Measurements from ENCODE around the gene GABRA4.

Gene GABRA4
- total RNA-seq: 0 to 0.08 (median 0) reads per million in 4 donors

GRCh38 chr4:46993075-46994006 is at the start of gene GABRA4:
Gene GABRA4 (minus strand): TSS chr4:46993581. CDS start chr4:46993424, 157 bp downstream.
- DNase-seq: no peak

- no peak for DNase-seq
Observed at GRCh38 chr4:47040828-47041227, 47.4 kb upstream of the GABRA4 start.

DNA sequence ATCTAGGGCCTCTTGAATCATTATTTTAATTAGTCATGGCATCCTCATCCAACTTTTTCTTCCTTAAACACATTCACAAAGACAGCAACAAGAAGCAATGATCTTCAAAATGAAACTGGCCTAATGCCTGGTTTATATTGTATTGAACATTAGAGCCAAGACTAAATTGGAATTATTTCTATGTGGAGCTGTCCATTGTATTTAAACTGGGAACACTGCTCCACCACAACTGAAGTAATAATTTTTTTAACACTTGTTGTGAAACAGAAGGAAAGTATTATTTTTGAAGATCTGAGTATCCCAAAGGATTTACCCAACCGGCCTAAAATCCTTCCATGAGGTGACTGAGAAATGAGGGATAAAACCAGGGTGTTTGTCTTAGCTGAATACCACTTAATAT is 44.9 kb upstream of the GABRA4 start:
- DNase-seq: no peak

DNA sequence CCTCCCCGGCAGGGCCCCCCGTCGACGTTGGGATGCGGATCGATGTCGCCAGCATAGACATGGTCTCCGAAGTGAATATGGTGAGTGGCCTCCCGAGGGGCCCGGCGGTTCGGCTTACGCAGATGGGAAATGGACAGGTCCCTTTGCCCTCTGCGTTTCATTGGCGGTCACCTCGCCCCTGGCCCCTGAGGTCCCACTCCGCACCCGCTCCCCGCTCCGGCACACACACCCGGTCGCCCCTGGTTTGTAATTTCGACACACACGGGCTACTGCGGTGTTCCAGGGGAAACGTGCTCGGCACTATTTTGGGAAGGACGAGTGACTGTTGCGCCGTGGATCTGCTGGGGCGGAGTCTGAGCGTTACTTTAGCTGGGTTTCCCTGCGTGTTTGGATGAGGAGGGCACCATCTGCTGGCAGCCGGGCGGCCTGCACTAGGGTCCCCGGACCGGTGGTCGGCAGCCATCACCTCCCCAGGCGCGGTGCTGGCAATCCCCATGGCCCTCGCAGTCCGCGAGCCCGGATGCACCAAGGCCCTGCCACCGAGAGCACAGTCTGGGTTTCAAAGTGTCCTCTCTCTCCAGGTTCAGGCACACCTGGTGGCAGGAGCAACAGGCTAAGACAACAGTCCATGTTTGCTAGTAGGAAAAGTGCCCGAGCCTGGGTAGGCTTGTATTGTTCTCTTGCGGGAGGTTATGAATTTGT is 39.2 kb upstream of the GABRA4 start:
- peak in 2 of 5 donors; percentile 13 to 44 for DNase-seq

- peak in 1 of 5 donors; percentile 2 for DNase-seq
Observed at GRCh38 chr4:47031751-47032404, 38.5 kb upstream of the GABRA4 start.

GRCh38 chr4:47031011-47031678 is 37.8 kb upstream of the GABRA4 start, which contains the start of gene GABRB1:
Gene GABRB1 (plus strand): TSS chr4:47031567.
- DNase-seq: peak in 1 of 5 donors; percentile 2

DNA sequence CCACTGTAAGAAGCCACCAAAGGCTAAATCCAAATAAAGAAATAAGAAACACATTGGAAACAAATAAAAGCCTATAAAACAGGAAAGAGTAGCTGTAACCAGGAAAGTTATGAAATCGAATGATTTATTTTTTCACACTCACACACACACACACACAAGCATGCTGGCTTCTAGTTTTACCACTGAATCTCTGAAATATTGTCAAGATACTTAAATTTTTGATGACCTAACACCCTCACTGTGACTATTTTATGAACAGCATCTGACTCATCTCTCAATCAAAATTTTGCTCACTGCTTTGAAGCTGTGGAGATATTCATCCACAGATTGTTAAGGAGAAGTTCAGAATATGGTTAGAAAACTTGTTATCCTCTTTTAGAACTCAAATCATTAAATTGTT is 24.1 kb upstream of the GABRA4 start:
- no peak for DNase-seq

- no peak for DNase-seq
Observed at GRCh38 chr4:47017081-47017480, 23.7 kb upstream of the GABRA4 start.

GRCh38 chr4:47013373-47013772 is 20.0 kb upstream of the GABRA4 start:
- no peak for DNase-seq

GRCh38 chr4:47012676-47013075 is 19.3 kb upstream of the GABRA4 start:
- no peak for DNase-seq

DNA sequence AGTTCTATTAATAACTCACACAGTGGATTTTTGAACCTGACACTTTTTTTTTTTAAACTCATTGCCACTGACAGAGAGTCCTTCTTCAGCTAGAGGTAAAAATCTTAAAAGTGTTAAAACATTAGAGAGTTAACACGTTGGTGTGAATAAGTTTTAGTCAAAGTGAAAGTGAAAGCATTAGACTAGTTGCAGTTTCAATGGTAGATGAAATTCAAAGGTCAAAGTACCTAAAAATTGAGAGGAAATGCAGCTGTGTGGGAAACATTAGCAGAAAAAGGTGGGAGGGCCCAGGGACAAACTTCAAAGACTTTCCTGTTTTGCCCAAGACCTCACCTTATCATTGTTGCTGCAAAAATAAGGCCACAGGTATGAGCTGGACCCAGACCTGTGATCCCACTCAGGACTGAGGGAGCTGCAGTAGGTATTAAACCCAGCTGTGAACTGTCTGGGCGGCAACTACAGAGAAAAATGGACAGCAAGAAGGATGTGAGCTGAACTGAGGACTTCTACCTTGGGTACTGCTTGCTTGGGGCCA is 17.6 kb upstream of the GABRA4 start:
- peak in 1 of 5 donors; percentile 67 for DNase-seq

DNA sequence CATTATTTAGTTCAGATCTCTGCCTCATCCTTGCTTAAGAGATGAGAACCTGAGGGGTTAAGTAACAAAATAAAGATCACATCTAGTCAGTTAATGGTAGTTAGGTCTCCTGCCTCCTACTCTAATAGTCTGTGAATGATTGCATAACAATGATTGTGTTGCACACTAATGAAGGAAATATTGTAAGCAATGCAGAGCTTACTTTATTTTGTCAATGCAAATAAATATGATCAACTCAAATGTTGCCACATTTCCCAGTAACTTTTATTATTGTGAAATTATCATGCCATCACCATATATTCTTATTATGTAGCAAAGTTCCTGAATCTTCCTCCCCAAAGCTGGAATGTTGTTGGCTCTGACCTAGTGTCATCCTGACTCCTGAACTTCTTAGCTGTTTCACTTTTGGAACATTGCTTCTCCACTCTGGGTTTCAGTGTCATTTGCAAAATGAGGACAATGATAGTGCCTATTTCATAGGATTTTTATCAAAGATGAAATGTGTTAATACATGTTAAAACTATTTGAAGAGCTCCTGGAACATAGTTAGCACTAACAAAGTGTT is 17.0 kb upstream of the GABRA4 start:
- DNase-seq: no peak

- no peak for DNase-seq
Observed at GRCh38 chr4:47002580-47002979, 9.2 kb upstream of the GABRA4 start.

DNA sequence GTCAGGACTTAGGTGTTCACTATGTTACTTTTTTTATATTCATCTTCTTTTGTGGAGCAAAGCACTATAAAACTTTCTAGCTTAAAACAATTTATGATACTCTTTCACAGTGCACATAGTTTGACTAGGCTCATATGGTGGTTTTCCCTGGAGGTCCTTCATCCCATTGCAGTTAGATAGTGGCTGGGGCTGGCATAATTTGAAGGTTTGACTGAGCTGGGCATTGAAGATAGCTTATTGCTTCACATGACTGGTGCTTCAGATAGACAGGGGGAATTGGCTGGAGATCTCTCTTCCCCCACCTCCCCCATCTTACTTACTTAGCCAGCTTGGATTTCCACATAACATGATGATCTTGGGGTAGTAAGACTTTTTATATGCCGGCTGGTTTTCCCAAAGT is 7.0 kb upstream of the GABRA4 start:
- DNase-seq: no peak

GRCh38 chr4:46999566-46999965 is 6.2 kb upstream of the GABRA4 start:
- no peak for DNase-seq

GRCh38 chr4:46994007-46994405 is 625 bp upstream of the GABRA4 start:
- DNase-seq: no peak

GRCh38 chr4:46992338-46992737 is 1.0 kb downstream of the GABRA4 start:
- no peak for DNase-seq

DNA sequence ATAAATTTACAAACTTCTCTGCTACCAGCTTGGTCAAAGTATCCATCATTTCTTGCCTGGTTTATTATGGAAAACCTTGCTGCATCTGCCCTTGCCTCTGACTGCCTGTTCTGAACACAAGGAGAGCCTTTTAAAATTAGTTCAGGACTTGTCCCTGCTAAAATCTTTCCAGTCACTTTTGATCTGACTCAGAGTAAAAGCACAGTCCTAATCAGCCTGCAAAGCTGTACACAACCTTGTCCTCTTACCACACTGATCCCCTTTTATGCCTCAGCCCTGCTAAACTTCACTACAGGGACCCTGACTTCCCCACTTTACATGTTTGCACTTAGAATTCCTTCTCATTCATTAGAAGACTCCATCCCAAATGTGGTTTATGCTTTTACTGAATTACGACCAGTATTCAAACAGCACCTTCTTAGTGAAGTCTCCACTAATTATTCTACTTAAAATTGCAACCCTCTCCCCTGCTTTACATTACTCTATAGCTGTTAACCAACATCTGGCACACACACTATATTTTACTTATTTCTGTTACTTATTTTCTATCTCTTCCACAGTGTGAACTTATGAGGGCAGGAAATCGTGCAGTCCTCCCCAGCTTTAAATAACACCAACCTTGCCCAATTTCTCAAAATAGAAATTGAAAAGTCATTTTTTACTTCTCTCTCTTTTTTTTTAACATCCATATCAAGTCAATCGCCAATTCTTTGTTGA is 6.3 kb downstream of the GABRA4 start:
- no peak for DNase-seq

DNA sequence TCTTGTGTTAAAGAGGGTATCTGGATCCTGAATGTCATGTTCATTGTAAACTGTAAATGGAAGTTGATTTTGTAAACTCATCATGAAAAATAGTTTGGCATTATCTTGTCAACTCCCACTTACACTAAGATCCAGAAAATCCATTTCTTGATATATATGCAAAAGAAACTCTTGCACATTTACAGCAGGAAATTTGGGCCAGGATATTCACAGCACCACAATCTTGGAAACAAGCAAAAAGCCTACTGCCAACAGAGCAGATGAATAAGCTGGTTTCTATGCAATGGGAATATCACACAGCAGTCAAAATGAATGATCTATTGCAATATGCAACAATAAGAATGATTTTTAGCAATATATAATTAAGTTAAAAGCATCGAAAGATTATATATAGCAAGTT is 8.6 kb downstream of the GABRA4 start:
- DNase-seq: no peak

DNA sequence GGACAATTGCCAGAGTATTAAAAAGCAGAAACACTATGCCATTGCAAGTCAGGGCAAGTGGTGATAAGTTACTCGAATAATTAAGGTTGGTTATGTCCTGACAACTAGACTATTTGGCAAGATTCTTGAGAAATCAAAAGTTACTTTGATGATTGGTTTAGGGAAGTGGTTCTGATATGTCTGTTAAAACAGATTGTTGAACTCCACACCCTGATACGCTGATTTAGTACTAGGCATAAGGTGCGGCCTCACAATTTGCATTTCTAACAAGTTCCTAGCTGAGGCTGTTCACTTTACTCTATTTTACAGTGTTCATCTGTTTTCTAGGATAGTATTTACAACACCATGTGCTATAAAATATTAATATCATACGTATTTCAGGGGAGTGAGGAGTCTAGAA is 12.5 kb downstream of the GABRA4 start:
- no peak for DNase-seq

- DNase-seq: no peak
Observed at GRCh38 chr4:46979726-46980125, 13.7 kb downstream of the GABRA4 start.
